ENCODE measurements around the gene KLRC4.

- TF ChIP-seq POLR2A (IDR thresholded peaks at IDR 0.05) (no peak), CTCF (IDR thresholded peaks at IDR 0.05) (no peak)
Observed at GRCh38 chr12:10368206-10369171, 41.1 kb downstream of the KLRC4 start.
